ENCODE measurements around the gene CUZD1.

The CUZD1 gene

DNA sequence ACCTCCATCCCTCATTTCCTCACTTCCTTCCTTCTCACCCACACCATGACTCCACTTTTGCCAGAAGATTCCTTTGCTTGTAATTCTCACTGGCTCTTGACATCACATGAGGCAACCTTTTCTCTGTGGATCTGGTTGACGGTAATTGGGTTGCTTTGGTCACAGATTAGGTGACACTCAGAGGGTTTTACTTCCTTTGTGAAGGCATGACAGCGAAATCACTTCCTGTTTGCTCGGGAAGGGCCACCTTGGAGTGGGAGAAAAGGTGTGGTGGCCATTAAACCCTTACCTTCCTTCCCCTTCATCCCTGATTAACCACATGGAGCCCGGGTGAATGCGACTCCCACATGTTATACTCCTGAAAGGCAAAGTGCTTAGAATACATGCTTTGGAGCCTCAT lies 30.2 kb downstream of the CUZD1 start:
- DNase-seq = no peak

DNA sequence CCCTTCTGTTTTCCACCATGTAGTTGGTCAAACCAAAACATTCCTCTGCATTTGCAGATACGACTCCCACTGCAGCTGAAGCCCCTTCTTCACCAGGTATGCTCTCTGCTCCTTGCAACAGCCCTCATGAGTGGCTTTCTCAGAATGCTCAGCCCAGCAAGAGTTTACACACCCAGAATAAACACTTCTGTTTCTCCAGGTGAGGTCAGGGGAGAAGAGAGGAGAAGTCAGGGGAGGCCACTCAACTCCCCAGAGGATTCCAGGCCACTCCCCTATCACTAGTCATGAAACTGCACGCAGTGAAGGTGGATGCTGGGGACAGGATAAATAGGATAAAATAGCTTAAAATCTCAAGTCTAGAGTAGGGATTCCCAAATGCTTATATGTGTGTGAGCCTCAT lies 31.2 kb downstream of the CUZD1 start:
- DNase-seq = no peak

DNA sequence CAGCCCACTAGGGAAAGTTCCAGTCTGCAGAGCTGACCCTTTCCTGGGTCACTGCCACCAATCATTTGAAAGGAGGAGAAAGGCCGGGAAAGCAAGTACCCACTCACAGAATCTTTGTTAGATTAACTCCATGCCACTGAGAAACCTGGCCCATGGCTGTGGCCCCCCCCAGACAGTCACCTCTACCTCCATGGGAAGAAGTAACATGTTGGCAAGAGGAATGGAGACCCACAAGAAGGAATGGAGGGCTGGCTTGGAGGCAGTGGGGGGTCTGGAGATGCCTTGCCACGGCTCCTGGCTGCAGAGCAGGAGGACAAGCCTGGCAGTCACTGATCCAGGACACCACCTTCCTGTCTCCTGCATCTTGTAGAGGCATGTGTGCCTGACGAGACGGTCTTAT lies 32.9 kb downstream of the CUZD1 start:
- no peak for DNase-seq

DNA sequence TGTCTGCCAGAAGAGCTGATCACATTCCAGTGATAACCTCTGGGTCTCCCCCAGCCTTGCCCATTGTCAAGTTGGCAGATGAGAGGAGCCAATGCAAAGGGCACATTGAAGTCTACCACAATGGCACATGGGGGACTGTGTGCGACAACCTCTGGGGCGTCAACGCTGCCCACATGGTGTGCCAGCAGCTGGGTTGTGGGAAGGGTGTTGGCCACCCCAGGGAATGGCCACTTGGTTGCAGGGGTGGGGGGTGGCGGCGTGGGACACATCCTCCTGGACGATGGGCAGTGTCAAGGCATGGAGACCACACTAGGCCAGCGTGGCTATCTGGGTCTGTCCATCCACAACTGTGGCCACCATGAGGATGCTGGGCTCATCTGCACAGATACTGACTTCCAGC lies 43.4 kb downstream of the CUZD1 start:
- DNase-seq = no peak

DNA sequence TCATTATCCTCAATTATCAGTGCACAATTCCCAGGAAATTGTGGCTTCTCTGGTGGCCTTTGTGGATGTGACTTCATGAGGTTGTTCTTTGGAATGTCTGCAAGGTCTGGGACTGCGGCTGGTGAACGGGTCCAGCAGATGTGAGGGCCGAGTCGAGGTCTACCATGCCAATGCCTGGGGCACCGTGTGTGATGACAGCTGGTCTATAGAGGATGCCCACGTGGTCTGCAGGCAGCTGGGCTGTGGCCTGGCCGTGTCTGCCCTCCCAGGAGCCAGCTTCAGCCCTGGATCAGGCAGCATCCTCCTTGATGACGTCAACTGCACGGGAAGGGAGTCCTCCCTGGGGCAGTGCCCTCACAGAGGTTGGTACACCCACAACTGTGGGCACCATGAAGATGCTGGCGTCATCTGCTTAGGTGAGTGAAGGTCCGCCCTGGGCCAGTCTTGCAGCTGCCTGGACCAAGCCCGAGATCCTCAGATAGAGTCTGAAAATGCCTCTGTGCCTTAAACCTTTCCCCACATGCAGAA lies 46.9 kb downstream of the CUZD1 start:
- no peak for DNase-seq

DNA sequence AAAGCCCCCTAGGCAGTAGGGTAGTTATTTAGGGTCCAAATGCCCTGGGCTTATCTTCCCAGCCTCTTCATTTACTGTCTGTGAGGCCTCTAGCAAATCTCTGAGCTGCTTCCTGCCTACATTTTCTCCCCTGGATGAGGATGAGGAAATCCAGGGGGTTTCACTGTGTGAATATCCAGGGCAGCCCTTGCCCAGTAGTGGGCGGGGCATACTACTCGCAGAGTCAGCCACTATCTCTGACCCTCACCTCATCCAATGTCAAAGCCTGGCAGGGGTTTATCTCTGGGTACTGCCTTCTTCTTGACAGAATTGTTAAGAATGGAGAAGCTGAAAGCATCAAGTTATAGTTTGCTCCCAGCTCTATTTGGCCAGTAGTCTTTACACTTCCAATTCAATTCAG lies 48.9 kb downstream of the CUZD1 start:
- no peak for DNase-seq

DNA sequence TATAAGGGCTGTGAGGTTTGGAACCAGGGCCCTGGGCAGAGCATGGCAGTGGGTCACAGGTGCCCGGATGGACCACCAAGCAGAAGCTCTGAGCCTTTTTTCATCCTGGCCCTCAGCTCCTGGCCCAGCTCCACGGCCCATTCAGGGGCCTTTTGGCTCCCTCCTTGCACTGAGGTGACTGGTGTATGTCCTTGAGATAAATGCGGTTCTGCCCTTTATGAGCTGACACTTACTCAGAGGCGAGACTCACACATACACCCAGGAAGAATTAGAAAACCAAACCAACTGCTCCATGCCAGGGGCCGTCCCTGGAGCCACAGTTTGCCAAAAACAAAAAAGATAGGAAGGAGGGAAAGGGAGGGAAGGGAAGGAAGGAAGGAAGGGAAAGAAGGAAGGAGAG lies 49.7 kb downstream of the CUZD1 start:
- DNase-seq = no peak

DNA sequence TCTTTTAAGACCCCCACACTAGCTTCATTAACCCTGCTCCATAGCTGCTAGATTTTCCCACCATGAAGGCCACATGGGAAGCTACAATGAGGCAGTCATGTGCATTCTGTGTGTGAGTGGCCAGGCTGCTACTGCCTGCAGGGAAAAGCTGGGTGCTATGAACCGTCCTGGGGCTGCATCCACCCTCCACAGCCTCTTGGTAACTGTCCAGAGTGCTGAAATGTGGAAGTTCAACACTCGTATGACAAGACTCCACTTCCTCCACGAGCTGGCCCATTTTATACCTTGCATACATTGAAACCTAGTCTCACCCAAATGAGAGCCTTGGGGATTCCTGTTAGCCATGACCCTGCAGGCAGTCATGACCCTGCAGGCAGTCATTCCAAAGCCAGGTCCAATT lies 59.4 kb downstream of the CUZD1 start:
- peak; percentile 15 for DNase-seq

DNA sequence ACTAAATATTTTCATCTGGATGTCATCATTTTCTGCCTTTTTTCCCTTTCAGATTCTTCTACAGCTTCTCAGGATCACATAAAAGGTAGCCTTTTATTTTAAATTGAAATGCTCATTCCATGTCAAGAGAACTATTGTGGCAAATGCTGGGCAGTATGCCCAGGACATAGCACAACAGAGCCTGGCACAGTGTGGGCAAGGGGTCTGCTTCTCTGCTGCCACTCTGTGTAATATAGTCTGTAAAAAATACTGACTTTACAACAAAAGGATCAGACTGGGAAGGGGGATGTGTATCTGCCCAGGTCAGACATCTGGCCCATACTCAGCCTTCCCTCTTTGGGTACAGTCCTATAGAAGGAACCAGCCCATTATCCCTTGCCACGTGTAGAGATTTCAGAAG lies 62.7 kb downstream of the CUZD1 start:
- DNase-seq = no peak

Measured in right kidney (tissue), 1 donor.